Fibroblast of upper back skin (primary cell): ENCODE measurements around the gene LCAT.
"Not testable (repeated sequence)": the region's sequence is repeated elsewhere in the genome, so short reads cannot be mapped to it uniquely, and the experiment has no call there.

Source experiments
- DNase-seq: peaks from one replicate; pipeline ENCODE4 v3.0.0-alpha.2; 2013

LCAT gene

DNA sequence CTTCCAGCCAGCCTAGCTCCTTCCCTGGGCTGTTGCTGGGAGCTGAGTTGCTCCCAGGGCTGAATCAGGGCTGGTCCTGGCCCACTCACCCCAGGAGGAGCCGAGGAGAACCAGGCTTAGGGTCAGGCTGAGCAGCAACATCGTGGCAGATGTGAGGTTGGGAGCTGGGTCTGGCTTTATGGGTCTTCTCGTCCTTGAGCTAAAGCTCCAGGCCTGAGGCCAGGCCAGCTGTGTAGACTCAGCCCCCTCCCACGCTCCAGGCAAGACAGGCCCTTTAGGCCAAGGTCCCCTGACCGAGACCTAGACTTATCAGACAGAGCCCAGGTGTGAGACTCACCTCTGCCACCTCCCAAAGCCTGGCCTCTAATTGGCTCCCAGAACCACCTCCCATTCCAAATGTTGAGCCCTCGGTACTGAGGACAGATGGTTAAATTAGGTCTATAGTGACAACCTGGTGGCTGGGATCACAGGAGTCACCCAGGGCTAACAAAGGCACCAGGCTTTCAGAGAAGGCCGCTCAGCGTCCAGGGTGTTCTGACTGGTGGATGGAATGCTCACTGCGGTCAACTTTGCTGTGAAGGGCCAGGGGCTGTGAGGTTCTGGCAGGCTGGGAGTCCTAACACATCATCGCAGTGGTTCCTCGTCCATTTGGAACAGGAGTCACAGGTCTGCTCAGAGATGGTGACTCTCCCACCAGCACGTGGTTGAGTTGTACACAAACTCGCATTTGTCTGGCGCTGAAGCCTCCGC lies 12.0 kb downstream of the LCAT start, which contains the start of gene CTRL:
Gene CTRL (minus strand): TSS at position 151 of the 750 bp plus-strand sequence. CDS start 10 bp downstream, at position 141.
- DNase-seq = no peak

GRCh38 chr16:67930678-67931211 lies 13.2 kb downstream of the LCAT start:
- no peak for DNase-seq

DNA sequence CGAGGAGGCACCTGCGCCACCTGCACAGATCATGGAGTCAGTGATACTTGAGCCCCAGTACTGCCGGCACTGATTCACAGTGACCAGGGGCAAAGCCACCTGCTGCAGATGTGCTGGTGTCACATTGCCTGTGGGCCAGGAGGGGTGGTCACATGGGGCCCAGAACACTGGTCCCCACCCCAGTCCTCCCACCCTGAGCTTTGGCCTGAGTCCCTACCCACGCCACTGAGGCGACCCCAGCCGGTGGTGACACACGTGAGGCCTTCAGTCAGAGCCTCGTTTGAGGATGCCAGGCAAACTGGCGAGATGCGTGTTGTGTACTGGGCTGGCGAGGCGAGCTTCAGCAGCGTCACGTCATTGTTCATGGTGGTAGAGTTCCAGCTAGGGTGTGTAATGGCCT lies 13.7 kb downstream of the LCAT start:
- no peak for DNase-seq

GRCh38 chr16:67928561-67929364 lies 15.2 kb downstream of the LCAT start:
- peak; percentile 53 for DNase-seq

GRCh38 chr16:67928147-67928546 lies 15.8 kb downstream of the LCAT start:
- DNase-seq = no peak

- no peak for DNase-seq
Measured at GRCh38 chr16:67927131-67927941, 16.6 kb downstream of the LCAT start.

GRCh38 chr16:67926181-67926750 lies 17.7 kb downstream of the LCAT start:
- no peak for DNase-seq

- DNase-seq = no peak
Measured at GRCh38 chr16:67924140-67924906, 19.6 kb downstream of the LCAT start.

DNA sequence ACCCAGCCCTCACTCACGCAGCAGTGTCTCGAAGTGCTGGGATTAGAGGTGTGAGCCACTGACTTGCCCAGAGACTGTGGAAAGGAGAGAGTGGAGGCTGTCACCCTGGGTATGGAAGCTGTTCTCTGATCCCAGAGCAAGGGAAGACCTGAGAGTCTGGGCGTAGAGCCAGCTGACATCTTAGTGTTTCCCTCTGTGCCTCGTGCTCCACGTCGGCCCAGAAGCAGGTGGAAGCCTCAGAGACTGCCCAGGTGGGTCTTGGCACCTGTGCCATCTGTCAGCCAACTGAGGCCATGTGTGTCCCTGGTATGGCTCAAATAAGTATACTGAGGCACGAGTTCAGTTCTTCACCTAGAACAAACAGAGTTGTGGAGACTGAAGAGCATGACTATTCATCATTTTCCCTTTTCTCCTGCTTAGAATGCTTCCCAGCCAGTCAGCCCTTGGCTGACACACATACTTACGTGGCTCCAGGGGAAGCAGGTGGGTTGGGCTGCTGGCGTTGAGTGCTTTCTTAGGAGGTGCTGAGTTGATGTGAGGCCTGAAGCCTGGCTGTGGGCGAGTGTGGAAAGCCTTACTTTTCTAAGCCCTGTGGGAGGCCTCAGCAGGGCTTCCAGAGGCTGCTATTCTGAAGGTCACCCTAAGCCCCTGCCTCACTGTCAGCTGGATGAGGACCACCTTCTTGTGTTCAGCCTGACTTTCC lies 20.4 kb downstream of the LCAT start:
- DNase-seq = no peak

DNA sequence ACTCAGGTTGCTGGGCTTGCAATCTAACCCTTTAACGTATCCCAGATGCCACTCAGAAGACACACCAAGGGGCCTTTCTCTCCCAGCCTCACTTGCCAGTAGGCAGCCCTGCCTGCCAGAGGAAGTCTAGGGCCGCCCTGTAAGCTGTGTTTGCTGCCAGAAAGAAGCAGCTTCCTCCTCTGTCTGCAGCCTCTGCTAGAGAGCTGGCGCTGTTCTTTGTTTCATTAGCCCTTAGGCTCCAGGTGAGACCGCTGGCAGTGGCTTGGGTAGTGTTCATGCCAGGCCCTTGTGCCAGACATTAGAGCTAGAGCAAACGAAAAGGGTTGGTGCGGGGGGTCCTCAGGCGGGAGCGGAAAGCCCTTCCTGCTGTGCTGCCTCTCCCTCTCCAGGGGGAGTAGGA lies 21.2 kb downstream of the LCAT start:
- DNase-seq = no peak

DNA sequence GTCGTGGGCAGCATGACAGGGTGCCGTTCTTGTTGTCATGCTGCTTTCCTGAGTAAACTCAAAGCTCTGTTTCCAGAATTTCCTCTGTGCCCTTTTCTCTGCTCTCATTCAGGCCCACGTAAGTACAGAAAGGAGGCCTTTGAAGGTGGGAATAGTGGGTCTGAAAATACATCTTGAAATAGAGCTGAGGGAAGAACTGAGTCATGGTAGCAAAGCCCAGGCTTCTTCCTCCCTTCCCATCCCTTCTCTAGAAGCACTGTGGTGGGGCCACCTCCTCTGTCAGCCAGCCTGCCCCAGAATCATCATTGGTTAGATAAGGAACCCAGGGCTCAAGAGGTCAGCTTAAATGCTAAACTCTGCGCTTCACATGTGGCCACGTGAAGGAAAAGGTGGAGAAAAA lies 21.7 kb downstream of the LCAT start:
- DNase-seq = no peak

DNA sequence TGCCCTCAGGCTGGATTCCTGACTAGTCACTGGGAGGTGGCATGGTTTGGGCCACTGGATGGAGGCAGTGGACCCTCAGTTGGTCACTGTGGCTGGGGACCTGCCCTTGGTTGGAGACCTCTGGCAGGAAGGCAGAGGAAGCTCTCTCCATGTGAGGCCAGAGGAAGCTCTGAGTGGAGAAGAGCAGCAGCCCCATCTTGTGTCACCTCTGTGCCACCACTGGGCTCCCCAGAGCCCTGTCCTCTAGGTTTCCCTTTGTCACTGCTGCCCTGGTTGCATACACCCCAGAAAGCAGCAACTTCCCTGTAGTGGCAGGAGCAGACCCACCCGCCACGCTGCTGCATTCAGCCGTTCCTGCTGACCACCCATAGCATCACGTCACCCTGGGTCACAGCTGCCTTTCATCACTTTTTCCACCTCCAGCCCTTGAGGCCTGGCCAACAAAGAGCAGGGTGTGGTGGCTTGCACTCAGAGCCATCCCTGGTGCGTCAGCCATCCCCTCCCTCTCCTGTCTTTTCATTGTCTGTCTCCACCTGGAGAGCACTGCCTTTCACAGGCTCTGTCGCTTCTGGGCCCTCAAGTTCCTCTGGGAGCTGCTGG lies 24.2 kb downstream of the LCAT start:
- DNase-seq = no peak

DNA sequence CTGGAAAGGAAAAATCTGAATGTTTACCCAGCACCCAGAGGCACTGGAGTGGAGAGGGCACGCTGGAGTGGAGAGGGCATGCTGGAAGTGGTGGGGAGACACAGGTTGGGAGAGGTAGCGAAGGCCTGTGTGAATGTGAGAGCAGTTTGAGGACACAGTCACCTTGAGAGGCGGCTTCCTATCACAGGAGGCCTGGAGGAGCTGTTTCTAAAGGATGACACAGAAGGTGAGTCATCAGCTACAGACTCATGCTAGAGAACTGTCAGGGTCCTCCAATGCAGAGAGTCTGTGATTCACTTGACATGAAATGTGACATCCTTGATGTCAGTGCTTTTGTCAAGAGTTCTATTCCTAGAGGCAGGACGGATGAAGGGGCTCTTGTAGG lies 26.1 kb downstream of the LCAT start:
- peak; percentile 75 for DNase-seq

DNA sequence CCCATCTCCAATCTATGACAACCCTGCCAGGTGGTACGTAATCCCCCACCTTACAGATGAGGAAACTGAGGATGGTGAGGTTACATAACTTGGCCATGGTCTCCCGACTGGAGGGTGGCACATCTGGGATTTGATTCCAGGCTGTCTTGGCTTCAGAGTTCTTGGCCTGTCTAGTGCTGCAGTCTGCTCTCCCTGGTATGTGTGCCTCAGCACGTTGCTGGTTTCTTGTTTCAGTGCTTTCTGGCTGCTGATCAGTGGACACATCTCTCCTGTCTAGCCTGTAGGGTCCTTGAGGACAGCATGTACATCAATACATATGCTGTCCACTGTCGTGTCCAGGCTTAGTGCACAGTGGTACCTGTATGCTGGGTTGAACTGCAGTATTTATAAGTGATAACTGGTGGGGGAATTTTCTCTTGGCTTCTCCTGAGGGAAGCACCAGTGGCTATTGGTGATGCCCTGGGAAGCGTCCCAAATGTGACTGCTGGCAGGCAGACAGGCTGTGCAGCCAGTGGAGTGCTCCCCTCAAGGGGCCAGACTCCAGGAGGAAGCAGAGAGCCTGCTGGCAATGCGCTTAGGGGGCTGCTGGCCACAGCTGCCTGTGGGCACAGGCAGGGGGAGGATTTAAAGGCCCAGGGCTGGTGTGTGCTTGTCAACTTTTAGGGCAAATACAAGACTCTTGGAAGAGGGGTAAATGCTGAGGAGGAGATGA lies 26.6 kb downstream of the LCAT start:
- DNase-seq = peak; percentile 16

DNA sequence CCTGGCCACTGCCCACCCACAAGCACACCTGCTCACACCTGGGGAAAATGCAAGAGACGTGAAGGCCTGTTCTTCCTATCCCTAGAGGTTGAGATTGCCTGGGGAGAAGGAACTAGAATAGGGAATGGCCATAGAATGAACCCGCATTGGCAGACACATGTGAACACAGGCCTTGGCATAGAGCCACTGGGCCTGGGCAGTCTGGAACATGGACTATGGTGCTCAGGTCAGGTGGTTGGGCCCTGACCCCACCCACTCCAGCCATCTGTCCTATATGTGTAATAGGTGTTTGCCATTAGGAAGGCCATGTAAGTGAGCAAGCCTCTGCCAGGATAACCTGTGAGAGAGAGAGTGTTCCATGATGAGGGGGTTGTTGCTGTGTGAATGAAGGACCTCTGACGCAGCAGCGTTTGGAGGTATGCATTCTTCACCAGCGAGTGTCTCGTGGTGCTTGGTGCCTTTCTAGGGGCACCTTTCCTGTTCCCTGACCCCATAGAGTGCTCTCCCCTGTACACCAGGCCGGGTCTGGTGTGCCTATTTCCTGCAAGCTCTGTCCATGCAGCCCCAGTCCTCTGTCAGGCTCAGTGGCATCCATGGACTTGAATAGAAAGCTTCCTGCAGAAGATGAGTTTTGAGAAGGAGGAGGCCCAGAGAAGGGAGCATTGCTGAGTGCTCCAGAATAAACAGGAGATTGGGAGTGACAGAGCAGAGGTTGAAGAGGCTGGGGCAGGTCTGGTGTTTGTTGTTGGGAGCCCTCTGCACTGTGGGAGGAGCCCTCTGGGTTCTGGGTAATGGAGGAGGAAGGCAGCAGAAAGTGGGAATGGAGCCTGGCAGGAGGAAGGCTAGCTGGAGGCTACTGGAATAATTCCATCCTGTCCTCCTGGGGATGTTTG lies 27.8 kb downstream of the LCAT start:
- no peak for DNase-seq

- not testable (repeated sequence) for DNase-seq
Measured at GRCh38 chr16:67915496-67915769, 28.5 kb downstream of the LCAT start.

DNA sequence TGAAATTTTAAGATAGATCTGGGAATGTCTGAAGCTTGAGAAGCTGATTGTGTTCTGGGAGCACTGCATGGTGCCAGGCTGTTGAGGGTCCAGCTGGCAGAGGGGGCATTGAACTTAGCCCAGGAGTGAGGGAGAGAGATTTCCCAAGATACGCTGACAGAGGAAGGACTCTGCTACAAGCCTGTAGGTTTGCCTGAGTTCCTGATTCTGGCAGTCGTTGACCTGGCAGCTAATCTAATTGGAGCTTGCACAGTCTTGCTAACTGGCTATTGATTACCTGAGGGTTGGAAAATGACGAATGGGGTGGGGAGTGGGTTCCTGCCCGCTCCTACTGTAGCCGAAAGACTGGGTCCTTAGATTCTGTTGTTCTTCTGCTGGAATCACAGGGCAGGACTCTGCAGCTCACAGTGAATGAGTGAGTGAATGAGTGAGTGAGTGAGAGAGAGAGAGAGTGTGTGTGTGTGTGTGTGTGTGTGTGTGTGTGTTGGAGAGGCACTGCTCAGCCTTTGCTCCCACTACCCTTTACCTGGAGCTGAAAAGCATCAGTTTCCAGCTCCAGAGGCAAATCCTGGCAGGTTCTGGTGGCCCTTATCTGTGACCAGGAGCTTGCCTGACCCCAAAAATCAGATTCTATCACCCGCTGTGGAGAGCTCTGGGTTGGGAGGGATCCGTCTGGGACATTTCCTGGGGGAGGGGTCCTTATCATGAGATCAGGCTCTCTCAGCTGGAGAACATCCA lies 29.0 kb downstream of the LCAT start:
- DNase-seq = no peak

DNA sequence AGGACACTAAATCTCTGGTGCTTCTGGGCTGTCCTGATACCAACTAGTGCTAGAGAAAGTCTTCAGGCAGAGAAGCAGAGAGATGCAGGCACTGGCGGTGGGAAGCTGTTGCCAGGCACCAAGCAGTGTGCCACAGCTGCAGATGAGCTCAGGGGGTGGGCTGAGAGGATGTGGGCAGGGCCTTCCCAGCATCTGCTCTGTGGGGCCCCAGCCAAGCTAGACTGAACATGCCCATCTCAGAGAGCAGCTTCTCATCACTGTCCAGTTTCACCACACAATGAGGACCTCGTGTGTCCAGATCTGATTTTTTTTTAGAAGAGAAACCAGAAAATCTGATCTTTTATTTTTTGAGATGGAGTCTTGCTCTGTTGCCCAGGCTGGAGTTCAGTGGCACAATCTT lies 33.8 kb downstream of the LCAT start:
- DNase-seq = peak; percentile 28
